ENCODE results near the gene SINHCAF. TPM values are rescaled to one million over a fixed set of nuclear protein-coding genes. Genes with fewer than 3 reads are reported as not detected.

SINHCAF gene
- total RNA-seq, 1 experiment from 2014 or later: 152 TPM

- Histone ChIP-seq H2AFZ (no peak overlapping the region), H3K27ac (no peak overlapping the region), H4K20me1 (ENCODE audit: insufficient read depth) (peaks cover 90% of the 10 kb centered on the region), H3F3A (ENCODE audit: insufficient read depth, low read depth) (peaks cover 6% of the 10 kb centered on the region; the same call in 1 of the 2 replicates), H3K4me3 (no peak overlapping the region), H3K27me3 (ENCODE audit: insufficient read depth, low read depth) (no peaks in the 10 kb centered on the region), H3K4me1 (replicated peaks; ENCODE audit: insufficient read depth) (peaks cover 50% of the 10 kb centered on the region), H3K36me3 (ENCODE audit: low read depth) (peaks cover 46% of the 10 kb centered on the region), H3K9me3 (ENCODE audit: insufficient read depth, low read depth) (no peaks in the 10 kb centered on the region), H3K9me2 (ENCODE audit: insufficient read depth) (0 out of 2 replicates have a peak, but pooled peaks cover 4% of the 10 kb centered on the region), H3K4me2 (no peak overlapping the region), H3K79me2 (ENCODE audit: low read depth) (peaks cover 100% of the 10 kb centered on the region)
- no peak for DNase-seq
- BruUV-seq (replicated peaks): no TSS peak
- ChIA-PET POLR2A (ENCODE audit: unreplicated experiment) (interaction anchor here (1.2 kb wide), 1 partner anchor 11 kb away, joined by 10 read pairs; no protein-coding TSS in a partner anchor), CTCF (no interaction called here)
- intact Hi-C loops (cut with micrococcal nuclease; ENCODE audit: unreplicated experiment): no loop called here
- TF ChIP-seq EZH2 (IDR thresholded peaks at IDR 0.05; ENCODE audit: low read depth): no peak
- no peak for TF ChIP-seq CTCF (conservative IDR thresholded peaks at IDR 0.05)
Observed at GRCh38 chr12:31315044-31315715, 10.8 kb downstream of the SINHCAF start.

GRCh38 chr12:31312431-31312830 is 13.5 kb downstream of the SINHCAF start:
- no peak for DNase-seq
- Histone ChIP-seq H3K27ac (no peak overlapping the region), H2AFZ (no peak overlapping the region), H3K4me1 (replicated peaks; ENCODE audit: insufficient read depth) (peaks cover 23% of the 10 kb centered on the region), H3K4me3 (no peak overlapping the region), H3K36me3 (ENCODE audit: low read depth) (peaks cover 49% of the 10 kb centered on the region), H3K9me2 (ENCODE audit: insufficient read depth) (no peaks in the 10 kb centered on the region), H3K27me3 (ENCODE audit: insufficient read depth, low read depth) (no peaks in the 10 kb centered on the region), H3K79me2 (ENCODE audit: low read depth) (peaks cover 100% of the 10 kb centered on the region), H3F3A (ENCODE audit: insufficient read depth, low read depth) (peaks cover under 1% of the 10 kb centered on the region; the same call in 1 of the 2 replicates), H4K20me1 (ENCODE audit: insufficient read depth) (peaks cover 90% of the 10 kb centered on the region), H3K9me3 (ENCODE audit: insufficient read depth, low read depth) (no peaks in the 10 kb centered on the region), H3K4me2 (no peak overlapping the region)
- intact Hi-C loops (cut with micrococcal nuclease; ENCODE audit: unreplicated experiment): no loop called here
- TF ChIP-seq EZH2 (IDR thresholded peaks at IDR 0.05; ENCODE audit: low read depth) (no peak), CTCF (conservative IDR thresholded peaks at IDR 0.05) (no peak)
- ChIA-PET POLR2A (ENCODE audit: unreplicated experiment) (no interaction called here), CTCF (interaction anchor here (1.0 kb wide), 1 partner anchor 22 kb away, joined by 3 read pairs; no protein-coding TSS in a partner anchor)
- BruUV-seq (replicated peaks): no TSS peak

GRCh38 chr12:31311634-31312258 is 14.2 kb downstream of the SINHCAF start:
- ChIA-PET POLR2A (ENCODE audit: unreplicated experiment) (no interaction called here), CTCF (no interaction called here)
- DNase-seq: no peak
- Histone ChIP-seq H3F3A (ENCODE audit: insufficient read depth, low read depth) (no peaks in the 10 kb centered on the region; the same call in 1 of the 2 replicates), H3K36me3 (ENCODE audit: low read depth) (peaks cover 48% of the 10 kb centered on the region), H3K4me2 (no peak overlapping the region), H3K4me3 (no peak overlapping the region), H3K27me3 (ENCODE audit: insufficient read depth, low read depth) (no peaks in the 10 kb centered on the region), H3K27ac (no peak overlapping the region), H4K20me1 (ENCODE audit: insufficient read depth) (peaks cover 89% of the 10 kb centered on the region), H2AFZ (no peak overlapping the region), H3K4me1 (replicated peaks; ENCODE audit: insufficient read depth) (peaks cover 16% of the 10 kb centered on the region), H3K79me2 (ENCODE audit: low read depth) (peaks cover 100% of the 10 kb centered on the region), H3K9me2 (ENCODE audit: insufficient read depth) (no peaks in the 10 kb centered on the region), H3K9me3 (ENCODE audit: insufficient read depth, low read depth) (no peaks in the 10 kb centered on the region)
- TF ChIP-seq CTCF (conservative IDR thresholded peaks at IDR 0.05) (no peak), EZH2 (IDR thresholded peaks at IDR 0.05; ENCODE audit: low read depth) (no peak)
- no TSS peak for BruUV-seq (replicated peaks)
- intact Hi-C loops (cut with micrococcal nuclease; ENCODE audit: unreplicated experiment): no loop called here

Data from PC-9 (cell line).